Stimulated activated CD4-positive, alpha-beta T cell treated with anti-CD3 and anti-CD28 coated beads, Interleukin-15, amount 100 ng/mL, for 48 hours (primary cell): Measurements from ENCODE around the gene COL21A1.
"Not testable (repeated sequence)": the region's sequence is repeated elsewhere in the genome, so short reads cannot be mapped to it uniquely, and the experiment has no call there.

Experiments used
- DNase-seq, 2 donors: peaks; one replicate each; pipeline ENCODE4 v3.0.0-alpha.2; 2020; ENCODE audit warnings: low read depth in 2 of 2

The COL21A1 gene

GRCh38 chr6:56246881-56247653 is at the start of gene COL21A1:
Gene COL21A1 (minus strand): TSS chr6:56247580. CDS start chr6:56182618, 64,962 bp downstream.
- DNase-seq, result no peak

- no peak for DNase-seq
Observed at GRCh38 chr6:56293781-56294180, 46.4 kb upstream of the COL21A1 start.

GRCh38 chr6:56292505-56293181 is 45.3 kb upstream of the COL21A1 start:
- no peak for DNase-seq

GRCh38 chr6:56291302-56291917 is 44.0 kb upstream of the COL21A1 start:
- DNase-seq, result no peak

GRCh38 chr6:56289721-56290120 is 42.3 kb upstream of the COL21A1 start:
- no peak for DNase-seq

GRCh38 chr6:56288347-56288746 is 41.0 kb upstream of the COL21A1 start:
- DNase-seq, result no peak

GRCh38 chr6:56282391-56282790 is 35.0 kb upstream of the COL21A1 start:
- no peak for DNase-seq

- no peak for DNase-seq
Observed at GRCh38 chr6:56280126-56280525, 32.7 kb upstream of the COL21A1 start.

- DNase-seq, result no peak
Observed at GRCh38 chr6:56279331-56280080, 32.1 kb upstream of the COL21A1 start.

- DNase-seq, result no peak
Observed at GRCh38 chr6:56278171-56278591, 30.8 kb upstream of the COL21A1 start.

- DNase-seq, result no peak
Observed at GRCh38 chr6:56270812-56271441, 23.5 kb upstream of the COL21A1 start.

- no peak for DNase-seq
Observed at GRCh38 chr6:56268266-56268665, 20.9 kb upstream of the COL21A1 start.

GRCh38 chr6:56266011-56266410 is 18.6 kb upstream of the COL21A1 start:
- DNase-seq, result no peak

GRCh38 chr6:56263596-56264315 is 16.4 kb upstream of the COL21A1 start:
- no peak for DNase-seq

- DNase-seq, result not testable (repeated sequence)
Observed at GRCh38 chr6:56260593-56260992, 13.2 kb upstream of the COL21A1 start.

GRCh38 chr6:56259234-56260077 is 12.1 kb upstream of the COL21A1 start:
- DNase-seq, result no peak

- no peak for DNase-seq
Observed at GRCh38 chr6:56255349-56255748, 8.0 kb upstream of the COL21A1 start.

- no peak for DNase-seq
Observed at GRCh38 chr6:56250266-56250665, 2.9 kb upstream of the COL21A1 start.

GRCh38 chr6:56247654-56248122 is 308 bp upstream of the COL21A1 start:
- DNase-seq, result no peak

- DNase-seq, result no peak
Observed at GRCh38 chr6:56246541-56246880, 869 bp downstream of the COL21A1 start.
